ENCODE results near the gene PRPF19. TPM values are rescaled to one million over a fixed set of nuclear protein-coding genes. Genes with fewer than 3 reads are reported as not detected.

The PRPF19 gene
- total RNA-seq, 1 donor from 2014 or later: 58.1 TPM

DNA sequence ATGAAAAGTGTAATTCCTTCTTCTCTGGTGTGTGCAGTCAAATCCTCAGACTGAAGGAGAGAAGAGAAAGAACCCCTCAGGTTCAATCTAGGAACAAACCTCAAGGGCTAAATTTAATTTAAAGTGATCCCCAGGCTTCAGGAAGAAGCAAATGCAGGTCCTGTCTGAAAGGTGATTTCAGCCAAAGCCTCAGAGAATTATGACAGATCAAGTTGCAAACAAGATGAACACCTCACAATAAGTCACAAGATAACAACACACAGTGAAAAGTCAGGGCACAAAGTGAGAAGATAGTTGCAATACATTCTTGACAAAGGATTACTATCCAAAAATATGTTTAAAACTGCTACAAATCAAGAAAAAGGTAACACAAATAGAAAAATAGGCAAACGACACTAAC, 27.3 kb downstream of the PRPF19 start:
- intact Hi-C loops (cut with DNase I): no loop called here
- TF ChIP-seq CTCF (IDR thresholded peaks at IDR 0.05): no peak
- Histone ChIP-seq H3K9me3 (no peaks in the 10 kb centered on the region), H3K4me3 (no peak overlapping the region), H3K27me3 (ENCODE audit: low read depth) (no peaks in the 10 kb centered on the region), H3K27ac (no peak overlapping the region), H3K36me3 (peaks cover 19% of the 10 kb centered on the region), H3K4me1 (no peaks in the 10 kb centered on the region)
- no peak for DNase-seq
- ATAC-seq: no peak

- Histone ChIP-seq H3K36me3 (peaks cover 19% of the 10 kb centered on the region), H3K9me3 (no peaks in the 10 kb centered on the region), H3K27me3 (ENCODE audit: low read depth) (no peaks in the 10 kb centered on the region), H3K27ac (no peak overlapping the region), H3K4me3 (no peak overlapping the region), H3K4me1 (no peaks in the 10 kb centered on the region)
- no peak for DNase-seq
- no peak for TF ChIP-seq CTCF (IDR thresholded peaks at IDR 0.05)
- ATAC-seq: no peak
- intact Hi-C loops (cut with DNase I): no loop called here
These were observed 27.9 kb downstream of the PRPF19 start for GRCh38 chr11:60878245-60879101.

DNA sequence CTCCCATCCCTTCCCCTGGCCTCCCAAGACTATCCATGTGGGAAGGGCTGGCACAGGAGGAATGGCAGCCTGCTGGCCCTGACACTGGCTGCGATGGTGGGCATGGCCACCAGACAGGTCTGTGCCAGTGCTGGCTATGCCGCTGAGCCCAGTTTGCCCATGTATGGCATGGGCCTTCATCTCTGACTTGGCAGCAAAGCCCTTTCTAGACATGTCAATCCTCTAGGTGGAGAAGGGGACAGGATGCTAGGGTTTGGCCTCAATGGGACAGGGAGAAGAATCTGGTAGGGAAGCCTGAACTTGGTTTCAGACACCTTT, 30.3 kb downstream of the PRPF19 start:
- H3K27ac ChIP-seq: no peak overlapping the region
- DNase-seq: no peak
- H3K27me3 ChIP-seq (ENCODE audit: low read depth): no peaks in the 10 kb centered on the region
- H3K36me3 ChIP-seq: peaks cover 19% of the 10 kb centered on the region
- H3K4me3 ChIP-seq: no peak overlapping the region
- intact Hi-C loops (cut with DNase I): no loop called here
- no peak for TF ChIP-seq CTCF (IDR thresholded peaks at IDR 0.05)
- no peak for ATAC-seq
- H3K4me1 ChIP-seq: peaks cover 19% of the 10 kb centered on the region
- no peaks in the 10 kb centered on the region for H3K9me3 ChIP-seq

DNA sequence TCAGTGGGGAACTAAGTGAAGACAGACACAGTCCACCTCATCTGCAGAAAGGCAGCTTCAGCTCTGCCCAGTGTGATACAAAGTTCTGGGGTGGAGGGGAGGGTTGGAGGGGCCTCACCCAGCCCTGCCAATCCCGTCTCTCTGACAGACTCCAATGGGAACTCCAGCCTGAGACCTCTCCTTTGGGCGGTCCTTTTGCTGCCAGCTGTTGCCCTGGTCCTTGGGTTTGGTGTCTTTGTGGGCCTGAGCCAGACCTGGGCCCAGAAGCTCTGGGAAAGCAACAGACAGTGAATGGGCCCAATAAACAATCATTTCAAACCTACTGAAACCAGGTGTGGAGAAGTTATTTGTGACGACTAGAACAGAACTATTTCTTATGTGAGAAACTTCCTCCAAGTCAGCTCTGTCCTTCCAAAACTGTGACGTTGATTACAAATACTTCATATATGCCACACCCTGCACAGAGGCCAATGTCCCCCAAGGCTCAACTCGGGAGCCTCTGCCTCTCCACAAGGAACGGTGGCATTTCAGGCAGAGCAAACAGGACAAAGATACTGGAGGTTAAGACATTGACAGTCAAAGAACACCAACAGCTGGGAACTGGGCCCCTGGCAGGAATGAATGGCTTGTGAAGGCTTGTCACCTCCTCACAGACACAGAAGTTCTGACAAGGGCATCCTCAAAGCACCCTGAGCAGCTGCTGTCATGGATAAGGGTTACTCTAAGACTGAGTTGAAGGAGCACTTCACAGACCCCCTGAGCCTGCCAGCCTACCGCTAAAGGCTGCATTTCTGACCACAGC, 30.8 kb downstream of the PRPF19 start:
- Histone ChIP-seq H3K27me3 (ENCODE audit: low read depth) (no peaks in the 10 kb centered on the region), H3K4me3 (no peak overlapping the region), H3K9me3 (no peaks in the 10 kb centered on the region), H3K27ac (no peak overlapping the region), H3K4me1 (peaks cover 19% of the 10 kb centered on the region), H3K36me3 (peaks cover 19% of the 10 kb centered on the region)
- no peak for TF ChIP-seq CTCF (IDR thresholded peaks at IDR 0.05)
- DNase-seq: peak; percentile 20
- intact Hi-C loops (cut with DNase I): no loop called here
- ATAC-seq: no peak

- H3K4me1 ChIP-seq: peaks cover 19% of the 10 kb centered on the region
- H3K4me3 ChIP-seq: no peak overlapping the region
- ATAC-seq: no peak
- intact Hi-C loops (cut with DNase I): no loop called here
- TF ChIP-seq CTCF (IDR thresholded peaks at IDR 0.05): no peak
- peak; percentile 31 for DNase-seq
- peaks cover 12% of the 10 kb centered on the region for H3K36me3 ChIP-seq
- H3K27me3 ChIP-seq (ENCODE audit: low read depth): no peaks in the 10 kb centered on the region
- H3K9me3 ChIP-seq: no peaks in the 10 kb centered on the region
- no peak overlapping the region for H3K27ac ChIP-seq
These were observed 31.7 kb downstream of the PRPF19 start for GRCh38 chr11:60874421-60875365.

All from lower lobe of right lung (tissue), 2 donors.